Thoracic aorta (tissue), 2 donors: Measurements from ENCODE around the gene DCTN1. TPM values are rescaled to one million over a fixed set of nuclear protein-coding genes. Genes with fewer than 3 reads are reported as not detected.

ENCODE experiments used
- ATAC-seq: fragments of 150-250 bp; one replicate; pipeline ENCODE4 v1.8.0; 2017; ENCODE audit warnings: low read depth; ENCODE audit not compliant: insufficient number of reproducible peaks, low FRiP score
- DNase-seq: peaks from one replicate; pipeline ENCODE4 v3.0.0-alpha.2; 2020; ENCODE audit warnings: low spot score
- H3K27ac ChIP-seq, 2 donors: fragments of 200-600 bp; sonication (generic); 1 replicate in 1 of 2; 2 replicates in 1 of 2; pipeline ENCODE4 v1.5.1; 2016; ENCODE audit warnings: mild to moderate bottlenecking in 2 of 2, moderate library complexity in 2 of 2
- H3K27me3 ChIP-seq: fragments of 200-600 bp; sonication (generic); replicated peaks from 2 replicates; pipeline ENCODE4 v1.6.0; 2016; ENCODE audit warnings: mild to moderate bottlenecking; ENCODE audit not compliant: insufficient read depth
- H3K36me3 ChIP-seq: fragments of 200-600 bp; sonication (generic); one replicate; pipeline ENCODE4 v1.5.1; 2016
- H3K4me1 ChIP-seq, 2 donors: fragments of 200-600 bp; sonication (generic); 1 replicate in 1 of 2; 2 replicates in 1 of 2; pipeline versions ENCODE4 v1.5.1 to v1.6.0; 2016; ENCODE audit warnings: low read depth in 2 of 2, mild to moderate bottlenecking in 1 of 2; ENCODE audit not compliant: control insufficient read depth in 1 of 2
- H3K4me3 ChIP-seq: fragments of 200-600 bp; sonication (generic); 2 replicates; pipeline ENCODE4 v1.5.1; 2016; ENCODE audit warnings: mild to moderate bottlenecking
- H3K9me3 ChIP-seq: fragments of 200-600 bp; sonication (generic); 2 replicates; pipeline ENCODE4 v1.5.1; 2016
- total RNA-seq, 2 donors: library from RNA; depleted of rRNA; stranded (reverse); fragments of >200 nt; gene quantifications; one replicate each; pipeline versions ENCODE4 v1.1.0 to v1.2.3, GENCODE V29; 2016
- TF ChIP-seq, protein P1 (sequence below): fragments of 200-600 bp; sonication (generic); IDR thresholded peaks from one replicate; pipeline ENCODE4 v1.5.1; 2019; ENCODE audit warnings: antibody characterized with exemption

The DCTN1 gene
- 100 to 1,000 TPM; 123 to 332 TPM for total RNA-seq

DNA sequence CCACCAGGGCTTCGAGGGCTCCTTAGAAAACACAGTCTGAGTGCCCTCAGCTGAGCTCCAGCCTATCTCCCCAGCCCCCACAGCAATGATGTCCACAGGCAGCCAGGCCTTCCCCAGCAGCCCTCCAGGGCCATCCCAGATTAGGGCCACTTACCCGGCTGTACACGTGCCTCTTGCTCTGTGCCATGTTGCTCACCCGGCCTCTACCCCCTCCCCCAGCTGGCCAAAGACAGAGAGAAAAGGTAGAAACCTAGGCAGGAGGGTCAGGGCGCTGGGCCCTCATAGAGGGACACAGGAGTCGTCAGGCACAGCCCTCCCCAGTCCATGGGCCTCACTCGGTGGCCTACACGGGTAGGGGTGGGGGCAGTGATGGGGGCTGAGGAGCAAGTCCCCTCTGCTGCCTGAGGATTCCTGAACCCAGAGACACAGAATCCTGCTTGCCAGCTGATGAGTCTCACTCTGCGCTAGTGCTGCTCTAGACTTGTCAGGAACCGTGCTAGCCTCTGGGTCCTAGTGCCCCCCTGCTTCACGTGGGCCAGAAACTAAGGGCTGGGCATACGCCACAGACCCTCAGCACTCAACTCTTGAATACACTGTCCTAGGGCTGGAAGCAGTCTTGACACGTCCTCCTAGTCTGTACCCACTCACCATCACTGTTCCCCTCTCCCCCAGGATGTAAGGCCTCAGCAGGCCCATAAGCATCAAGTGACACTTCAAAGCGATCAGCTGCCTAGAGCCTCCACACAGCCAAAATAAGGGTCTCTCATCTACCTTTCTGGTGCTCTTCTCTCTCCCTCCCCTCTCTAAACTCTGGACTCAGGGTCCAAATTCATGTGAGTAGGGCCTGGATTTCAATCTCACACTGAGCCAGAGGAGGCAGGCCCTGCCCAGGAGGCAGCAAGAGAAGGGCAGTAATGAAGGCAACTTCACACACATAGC lies at the start of gene DCTN1:
Gene DCTN1 (minus strand): TSS at position 461 of the 939 bp plus-strand sequence. CDS start 274 bp downstream, at position 187.
- TF ChIP-seq, protein P1, sequence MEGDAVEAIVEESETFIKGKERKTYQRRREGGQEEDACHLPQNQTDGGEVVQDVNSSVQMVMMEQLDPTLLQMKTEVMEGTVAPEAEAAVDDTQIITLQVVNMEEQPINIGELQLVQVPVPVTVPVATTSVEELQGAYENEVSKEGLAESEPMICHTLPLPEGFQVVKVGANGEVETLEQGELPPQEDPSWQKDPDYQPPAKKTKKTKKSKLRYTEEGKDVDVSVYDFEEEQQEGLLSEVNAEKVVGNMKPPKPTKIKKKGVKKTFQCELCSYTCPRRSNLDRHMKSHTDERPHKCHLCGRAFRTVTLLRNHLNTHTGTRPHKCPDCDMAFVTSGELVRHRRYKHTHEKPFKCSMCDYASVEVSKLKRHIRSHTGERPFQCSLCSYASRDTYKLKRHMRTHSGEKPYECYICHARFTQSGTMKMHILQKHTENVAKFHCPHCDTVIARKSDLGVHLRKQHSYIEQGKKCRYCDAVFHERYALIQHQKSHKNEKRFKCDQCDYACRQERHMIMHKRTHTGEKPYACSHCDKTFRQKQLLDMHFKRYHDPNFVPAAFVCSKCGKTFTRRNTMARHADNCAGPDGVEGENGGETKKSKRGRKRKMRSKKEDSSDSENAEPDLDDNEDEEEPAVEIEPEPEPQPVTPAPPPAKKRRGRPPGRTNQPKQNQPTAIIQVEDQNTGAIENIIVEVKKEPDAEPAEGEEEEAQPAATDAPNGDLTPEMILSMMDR: no peak
- DNase-seq (no peak), ATAC-seq (no peak)
- H3K27me3 ChIP-seq: no peaks in the 10 kb centered on the region
- H3K4me1 ChIP-seq: peaks cover 18 to 53% of the 10 kb centered on the region in 2 donors
- H3K4me3 ChIP-seq: peak within 1 kb of the TSS; percentile 69
- no peaks in the 10 kb centered on the region for H3K9me3 ChIP-seq
- peaks cover 14% of the 10 kb centered on the region for H3K36me3 ChIP-seq
- H3K27ac ChIP-seq: no peak within 1 kb of the TSS

DNA sequence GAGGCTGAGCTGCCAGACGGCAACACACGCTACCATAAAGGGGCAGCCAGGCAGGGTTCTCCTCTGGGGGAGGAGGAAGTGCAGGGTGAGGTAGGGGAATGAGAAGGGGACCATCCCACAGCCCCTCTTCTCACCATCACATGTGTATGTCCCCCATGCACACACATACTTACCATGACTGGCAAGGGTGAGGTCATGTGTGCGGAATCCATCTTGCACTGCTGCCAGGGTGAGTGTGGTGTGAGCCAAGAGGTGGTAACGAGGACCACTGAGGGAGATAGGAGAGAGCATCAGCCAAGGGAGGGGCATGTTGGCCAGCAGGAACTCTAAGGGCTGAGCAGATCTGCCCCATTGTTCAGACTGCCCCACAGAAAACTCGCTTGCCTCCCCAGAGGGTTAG lies 48.6 kb upstream of the DCTN1 start:
- no peaks in the 10 kb centered on the region for H3K4me1 ChIP-seq
- peaks cover 29% of the 10 kb centered on the region for H3K36me3 ChIP-seq
- no peak overlapping the region for H3K4me3 ChIP-seq
- H3K9me3 ChIP-seq: no peaks in the 10 kb centered on the region
- no peak overlapping the region for H3K27ac ChIP-seq
- no peaks in the 10 kb centered on the region for H3K27me3 ChIP-seq
- ATAC-seq: no peak
- TF ChIP-seq, protein P1: no peak
- no peak for DNase-seq

DNA sequence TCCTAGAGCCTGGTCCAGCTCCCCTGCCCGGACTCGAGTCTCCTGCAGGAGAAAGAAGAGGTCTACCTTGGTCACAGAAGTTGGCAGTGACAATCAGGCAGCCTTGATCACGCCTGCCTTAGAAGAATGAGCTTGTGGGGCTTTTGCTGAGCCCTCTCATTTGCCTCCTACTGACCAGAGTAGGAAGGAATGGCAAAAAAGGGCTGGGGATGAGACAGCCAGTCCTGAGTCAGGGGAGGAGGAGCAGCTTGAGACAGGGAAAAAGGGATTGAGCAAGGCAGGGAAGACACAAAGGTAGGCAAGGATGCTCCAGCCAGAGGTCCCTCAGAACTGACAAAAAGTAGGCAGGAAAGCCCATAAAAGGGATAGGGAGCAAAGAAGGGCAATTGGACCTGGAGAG lies 47.4 kb upstream of the DCTN1 start:
- H3K27me3 ChIP-seq: no peaks in the 10 kb centered on the region
- no peak for ATAC-seq
- H3K9me3 ChIP-seq: no peaks in the 10 kb centered on the region
- peaks cover 29% of the 10 kb centered on the region for H3K36me3 ChIP-seq
- H3K27ac ChIP-seq: no peak overlapping the region
- no peak for DNase-seq
- no peaks in the 10 kb centered on the region for H3K4me1 ChIP-seq
- TF ChIP-seq, protein P1: no peak
- H3K4me3 ChIP-seq: no peak overlapping the region

DNA sequence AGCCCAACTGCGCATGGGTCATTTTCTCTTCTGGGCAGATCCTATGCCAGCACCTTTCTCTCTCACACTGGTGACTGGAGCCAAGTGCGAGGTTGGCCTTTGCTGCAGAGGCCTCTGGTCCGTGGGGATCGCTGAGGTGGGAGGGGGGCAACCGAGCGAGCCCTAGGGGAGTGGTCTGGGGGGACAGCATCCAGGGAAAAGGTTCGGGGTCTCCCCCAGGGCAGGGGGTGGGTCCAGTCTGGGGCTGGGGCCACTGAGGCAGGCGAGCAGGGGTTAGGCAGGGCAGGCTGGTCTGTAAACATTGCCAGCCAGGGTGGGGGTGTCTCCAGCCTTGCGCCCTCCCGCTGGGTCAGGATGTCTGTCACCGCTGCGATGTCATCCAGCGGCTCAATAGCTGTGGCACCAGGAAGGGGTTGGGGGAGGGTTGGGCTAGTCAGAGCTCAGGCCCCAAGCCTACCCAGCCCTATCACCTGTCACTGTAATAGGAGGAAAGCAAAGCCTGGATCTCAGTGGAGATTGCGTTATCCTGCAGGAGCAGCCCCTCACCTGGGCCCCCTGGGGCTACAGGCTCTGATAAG lies 46.2 kb upstream of the DCTN1 start:
- no peaks in the 10 kb centered on the region for H3K9me3 ChIP-seq
- no peak for DNase-seq
- no peak for ATAC-seq
- H3K27me3 ChIP-seq: no peaks in the 10 kb centered on the region
- H3K36me3 ChIP-seq: peaks cover 26% of the 10 kb centered on the region
- peaks cover 0 to 7% of the 10 kb centered on the region in 2 donors for H3K4me1 ChIP-seq
- H3K27ac ChIP-seq: no peak overlapping the region
- no peak overlapping the region for H3K4me3 ChIP-seq
- TF ChIP-seq, protein P1: no peak

DNA sequence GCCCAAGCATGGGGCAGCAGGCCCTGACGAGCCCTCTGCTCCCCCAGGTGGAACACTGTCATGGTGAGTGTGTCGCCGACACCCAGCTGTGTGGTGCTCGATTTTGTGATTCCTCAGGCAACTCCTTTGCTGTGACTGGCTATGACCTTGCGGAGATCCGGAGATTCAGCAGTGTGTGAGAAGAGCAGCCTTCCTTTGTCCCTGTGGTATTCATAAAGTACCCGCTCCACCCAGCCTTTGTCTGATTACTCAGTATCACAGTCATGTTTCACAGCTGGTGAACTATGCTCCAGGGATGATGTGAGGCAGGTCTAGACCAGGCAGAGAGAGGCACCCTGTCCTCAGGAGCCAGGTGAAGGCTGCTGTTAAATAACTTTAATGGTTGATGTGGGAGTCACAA lies 45.4 kb upstream of the DCTN1 start:
- peaks cover 22% of the 10 kb centered on the region for H3K36me3 ChIP-seq

More for the DNA sequence above, 45.4 kb upstream of the DCTN1 start:
- no peaks in the 10 kb centered on the region for H3K27me3 ChIP-seq
- H3K9me3 ChIP-seq: no peaks in the 10 kb centered on the region
- DNase-seq (no peak), ATAC-seq (no peak)
- H3K4me1 ChIP-seq: peaks cover 0 to 13% of the 10 kb centered on the region in 2 donors
- TF ChIP-seq, protein P1: no peak
- no peak overlapping the region for H3K4me3 ChIP-seq
- H3K27ac ChIP-seq: no peak overlapping the region
